Left ventricle myocardium inferior (tissue), 1 donor: ENCODE data around the gene B3GALT6. TPM values are rescaled to one million over a fixed set of nuclear protein-coding genes. Genes with fewer than 3 reads are reported as not detected.

Experiments
- DNase-seq: peaks from one replicate; pipeline ENCODE4 v3.0.0-alpha.2; 2020
- H3K27ac ChIP-seq: fragments of 200-600 bp; replicated peaks from 2 replicates; pipeline ENCODE4 v1.8.0; 2021
- H3K27me3 ChIP-seq: fragments of 200-600 bp; 2 replicates; pipeline ENCODE4 v1.8.0; 2021; ENCODE audit warnings: low read depth
- H3K36me3 ChIP-seq: fragments of 200-600 bp; 2 replicates; pipeline ENCODE4 v1.8.0; 2021
- H3K4me1 ChIP-seq: fragments of 200-600 bp; 2 replicates; pipeline ENCODE4 v1.8.0; 2021
- H3K4me3 ChIP-seq: fragments of 200-600 bp; 2 replicates; pipeline ENCODE4 v1.8.0; 2021; ENCODE audit warnings: mild to moderate bottlenecking, moderate library complexity
- H3K9me3 ChIP-seq: fragments of 200-600 bp; replicated peaks from 2 replicates; pipeline ENCODE4 v1.8.0; 2021
- intact Hi-C: fragments of 100-400 bp; cut with micrococcal nuclease; formaldehyde crosslinking; loops from one replicate; pipeline ENCODE4 v1.11.0; 2022
- total RNA-seq: library from RNA; stranded (reverse); fragmentation: NEBNext Ultra II Directional; extraction: Animal tissue kit (Norgen Biotek cat#: 25700); gene quantifications from one replicate; pipeline ENCODE4 v1.2.1, GENCODE V29; 2021
- TF ChIP-seq, protein P1 (sequence below): fragments of 200-600 bp; IDR thresholded peaks from 2 replicates; pipeline ENCODE4 v1.8.0; 2021; ENCODE audit warnings: antibody characterized with exemption, mild to moderate bottlenecking, borderline replicate concordance
- donor health status: DM: no; HTN: yes; CAD: no; lungs with severe emphysema.

B3GALT6 gene
- total RNA-seq, 1 donor from 2014 or later: 7.9 TPM

DNA sequence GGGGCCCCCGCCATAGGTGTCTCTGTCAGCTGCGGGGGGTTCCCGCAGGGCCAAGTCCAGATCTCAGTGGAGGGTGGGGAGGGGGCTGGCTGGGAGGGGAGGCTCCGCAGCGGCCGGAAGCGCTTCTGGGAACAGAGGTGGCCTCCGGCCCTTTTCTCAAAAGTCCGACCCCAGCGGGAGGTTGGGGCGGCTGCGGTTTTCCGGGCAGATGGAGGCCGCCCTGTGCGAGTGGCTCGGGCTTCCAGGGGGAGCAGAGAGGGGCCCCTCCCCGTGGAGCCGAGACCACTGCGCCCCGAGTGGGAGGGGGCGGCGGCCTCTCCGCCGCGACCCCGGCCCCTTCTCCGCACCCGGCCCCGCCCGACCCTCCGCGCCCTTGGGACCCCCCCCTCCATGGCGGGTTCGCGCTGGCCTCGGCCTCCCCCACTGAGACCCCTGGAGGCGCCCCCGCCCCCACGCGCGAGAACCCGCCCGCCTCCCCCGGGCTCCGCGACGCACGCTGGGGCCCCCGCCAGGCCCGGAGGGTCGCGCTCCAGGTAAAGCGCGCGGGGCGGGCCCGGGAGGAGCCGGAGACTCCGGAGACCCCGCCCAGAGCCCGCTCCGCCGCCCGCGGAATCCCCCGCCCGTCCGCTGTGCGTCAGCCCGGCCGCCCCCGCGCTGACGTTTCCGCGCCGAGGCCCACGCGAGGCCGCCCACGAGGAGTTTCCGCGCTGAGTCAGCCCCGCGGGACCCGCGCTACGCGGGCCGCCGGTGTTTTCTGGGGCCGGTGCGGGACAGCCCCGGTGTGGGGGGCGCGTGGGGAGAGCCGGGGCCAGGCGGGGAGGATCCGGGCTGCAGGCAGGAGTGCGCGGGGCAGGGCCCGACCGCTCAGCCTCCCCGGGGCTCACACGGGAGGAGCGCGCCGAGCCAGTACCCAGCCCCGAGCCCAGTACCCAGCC is 30.9 kb upstream of the B3GALT6 start:
- TF ChIP-seq, protein P1, sequence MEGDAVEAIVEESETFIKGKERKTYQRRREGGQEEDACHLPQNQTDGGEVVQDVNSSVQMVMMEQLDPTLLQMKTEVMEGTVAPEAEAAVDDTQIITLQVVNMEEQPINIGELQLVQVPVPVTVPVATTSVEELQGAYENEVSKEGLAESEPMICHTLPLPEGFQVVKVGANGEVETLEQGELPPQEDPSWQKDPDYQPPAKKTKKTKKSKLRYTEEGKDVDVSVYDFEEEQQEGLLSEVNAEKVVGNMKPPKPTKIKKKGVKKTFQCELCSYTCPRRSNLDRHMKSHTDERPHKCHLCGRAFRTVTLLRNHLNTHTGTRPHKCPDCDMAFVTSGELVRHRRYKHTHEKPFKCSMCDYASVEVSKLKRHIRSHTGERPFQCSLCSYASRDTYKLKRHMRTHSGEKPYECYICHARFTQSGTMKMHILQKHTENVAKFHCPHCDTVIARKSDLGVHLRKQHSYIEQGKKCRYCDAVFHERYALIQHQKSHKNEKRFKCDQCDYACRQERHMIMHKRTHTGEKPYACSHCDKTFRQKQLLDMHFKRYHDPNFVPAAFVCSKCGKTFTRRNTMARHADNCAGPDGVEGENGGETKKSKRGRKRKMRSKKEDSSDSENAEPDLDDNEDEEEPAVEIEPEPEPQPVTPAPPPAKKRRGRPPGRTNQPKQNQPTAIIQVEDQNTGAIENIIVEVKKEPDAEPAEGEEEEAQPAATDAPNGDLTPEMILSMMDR: no peak
- Histone ChIP-seq H3K27ac (peak overlapping the region; percentile 50), H3K27me3 (peaks cover 45% of the 10 kb centered on the region), H3K9me3 (no peaks in the 10 kb centered on the region), H3K36me3 (no peaks in the 10 kb centered on the region), H3K4me1 (peaks cover 22% of the 10 kb centered on the region), H3K4me3 (peak overlapping the region; percentile 65)
- peak; percentile 44 for DNase-seq
- intact Hi-C loops: no loop called here

DNA sequence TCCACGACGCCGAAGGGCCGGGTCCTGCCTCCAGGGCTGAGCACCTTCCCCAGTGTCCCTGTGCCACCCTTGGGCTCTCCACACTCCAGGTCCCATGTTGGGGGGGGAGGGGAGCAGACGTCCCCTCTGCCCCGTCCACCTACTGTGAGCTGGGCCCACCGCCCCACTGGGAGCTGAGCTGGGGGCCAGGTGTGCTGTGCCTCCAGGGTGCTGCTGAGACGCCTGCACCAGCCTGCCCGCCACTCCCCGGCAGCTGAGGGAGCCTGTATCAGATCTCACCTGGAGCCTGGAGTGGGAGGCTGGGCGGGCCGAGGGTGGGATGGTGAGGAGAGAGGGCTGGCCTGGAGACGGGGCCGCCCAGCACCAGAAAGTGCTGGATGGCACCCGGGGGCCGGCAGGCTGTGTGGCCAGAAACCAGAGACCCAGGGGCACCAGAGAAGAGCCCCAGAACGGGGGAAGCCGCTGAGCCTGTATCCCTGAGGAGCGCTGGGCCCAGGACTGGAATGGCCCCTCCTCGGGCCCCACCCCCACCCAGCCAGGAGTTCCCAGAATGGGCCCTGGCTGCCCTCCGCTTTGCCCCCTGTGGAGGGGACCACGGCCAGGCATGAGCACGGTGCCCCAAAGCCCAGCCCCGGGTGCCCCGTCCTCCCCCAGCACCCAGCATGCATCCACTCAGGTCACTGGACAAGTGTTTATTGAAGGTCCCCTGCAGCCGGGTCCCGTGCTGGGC is 29.0 kb upstream of the B3GALT6 start:
- Histone ChIP-seq H3K4me3 (no peak overlapping the region), H3K4me1 (peaks cover 33% of the 10 kb centered on the region), H3K27me3 (peaks cover 63% of the 10 kb centered on the region), H3K9me3 (no peaks in the 10 kb centered on the region), H3K27ac (no peak overlapping the region), H3K36me3 (no peaks in the 10 kb centered on the region)
- DNase-seq: peak; percentile 11
- intact Hi-C loops: no loop called here
- TF ChIP-seq, protein P1: no peak

DNA sequence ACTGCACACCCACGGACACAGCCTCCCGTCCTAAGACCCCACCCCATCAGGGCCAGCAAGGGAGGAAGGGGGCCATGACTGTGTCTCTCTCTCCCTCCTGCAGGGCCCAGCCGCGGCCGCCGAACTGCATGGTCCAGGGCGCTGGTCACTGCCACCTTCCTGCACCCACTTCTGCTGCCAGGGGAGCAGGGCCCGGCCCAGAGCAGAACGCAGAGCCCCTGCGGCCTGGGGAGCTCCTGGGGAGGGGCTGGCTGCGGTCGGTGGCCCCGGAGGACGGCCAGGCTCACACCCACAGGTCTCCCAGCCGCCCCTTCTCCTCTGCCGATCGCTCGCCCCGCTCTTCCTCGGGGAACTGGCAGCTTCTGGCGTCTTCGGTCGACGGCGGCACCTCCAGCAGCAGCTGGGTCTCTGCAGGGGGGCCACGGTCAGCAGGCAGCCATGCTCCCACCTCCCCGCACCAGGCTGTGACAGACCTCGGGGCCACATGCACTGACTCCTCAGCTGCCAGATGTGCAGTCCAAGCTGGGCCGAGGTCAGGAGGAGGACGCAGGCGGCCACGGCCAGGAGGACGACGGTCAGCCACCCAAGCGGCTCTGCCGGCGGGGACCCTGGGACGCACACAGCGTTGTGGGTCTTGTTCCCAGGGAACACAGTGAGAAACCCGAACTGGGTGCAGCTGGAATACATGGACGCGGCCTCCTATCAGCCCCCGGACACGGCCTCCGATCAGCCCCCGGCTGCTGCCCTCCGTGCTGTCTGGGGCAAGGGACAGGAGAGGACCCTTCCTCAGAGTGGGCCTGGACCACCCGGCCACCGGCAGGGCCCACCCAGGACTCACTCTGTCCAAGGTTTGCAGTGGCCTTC is 28.2 kb upstream of the B3GALT6 start:
- TF ChIP-seq, protein P1: no peak
- peaks cover 71% of the 10 kb centered on the region for H3K27me3 ChIP-seq
- peak; percentile 11 for DNase-seq
- no peak overlapping the region for H3K4me3 ChIP-seq
- H3K9me3 ChIP-seq: no peaks in the 10 kb centered on the region
- no peaks in the 10 kb centered on the region for H3K36me3 ChIP-seq
- intact Hi-C loops: no loop called here
- H3K4me1 ChIP-seq: peaks cover 40% of the 10 kb centered on the region
- H3K27ac ChIP-seq: no peak overlapping the region

DNA sequence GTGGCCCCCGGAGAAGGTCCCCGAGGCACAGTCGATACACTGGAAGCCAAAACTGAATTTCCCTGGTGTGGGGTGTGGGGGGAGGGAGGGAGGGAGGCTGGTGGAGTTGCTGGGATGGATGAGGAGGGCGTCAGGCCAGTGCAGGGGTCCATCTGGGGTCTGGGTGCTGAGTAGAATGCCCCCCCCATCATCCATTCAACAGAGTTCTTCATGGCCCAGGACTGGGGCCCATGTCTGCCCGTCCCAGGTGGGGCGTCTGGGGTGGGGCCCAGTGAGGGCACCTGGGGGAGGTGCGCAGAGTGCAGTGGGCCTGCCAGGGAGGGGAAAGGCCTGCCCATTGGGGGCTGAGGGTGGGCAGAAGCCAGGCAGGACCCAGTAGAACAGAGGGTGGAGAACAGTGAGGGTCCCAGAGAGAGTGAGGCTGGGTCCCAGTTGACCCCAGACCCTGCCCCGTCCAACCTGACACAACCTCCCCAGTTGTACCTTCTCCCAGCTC is 27.6 kb upstream of the B3GALT6 start:
- TF ChIP-seq, protein P1: no peak
- Histone ChIP-seq H3K27ac (no peak overlapping the region), H3K27me3 (peaks cover 71% of the 10 kb centered on the region), H3K4me1 (peaks cover 40% of the 10 kb centered on the region), H3K9me3 (no peaks in the 10 kb centered on the region), H3K36me3 (no peaks in the 10 kb centered on the region), H3K4me3 (no peak overlapping the region)
- intact Hi-C loops: no loop called here
- peak; percentile 6 for DNase-seq
